H1 (cell line): ENCODE results near the gene JUN. TPM values are rescaled to one million over a fixed set of nuclear protein-coding genes. Genes with fewer than 3 reads are reported as not detected.
A peak's percentile ranks its signal among the peaks of the same experiment; 100 is the strongest.

Experiments used
- CTCF ChIA-PET: fragments of 300-600 bp; sonication (Branson Sonifier 250); formaldehyde crosslinking; loops from one replicate; lab custom pipeline; 2021; ENCODE audit not compliant: partially characterized antibody; lab: Charles Lee
- POLR2A ChIA-PET: fragments of 300-600 bp; sonication (Branson Sonifier 250); formaldehyde crosslinking; loops from one replicate; lab custom pipeline; 2021; ENCODE audit warnings: inconsistent platforms; ENCODE audit not compliant: partially characterized antibody; lab: Charles Lee
- DNase-seq, 2 experiments: peaks; one replicate each; pipeline versions ENCODE4 v3.0.0 to v3.0.0-alpha.2; 2010 to 2022; ENCODE audit warnings: low spot score in 2 of 2, low read depth in 1 of 2, mixed read lengths in 1 of 2
- FAIRE-seq: peaks from 2 replicates; lab custom pipeline; 2011; peaks lifted over from hg19 to GRCh38; lab: Jason Lieb, UNC
- H2AFZ ChIP-seq: 2 replicates; pipeline ENCODE4 v1.8.1; 2012; ENCODE audit warnings: low read length, inconsistent platforms
- H2AK5ac ChIP-seq: 2 replicates; pipeline ENCODE4 v1.6.1; 2013; ENCODE audit warnings: low read depth, low read length
- H2BK120ac ChIP-seq: replicated peaks from 2 replicates; pipeline ENCODE3; 2013; ENCODE audit warnings: low read depth, low read length, inconsistent platforms
- H2BK12ac ChIP-seq: 2 replicates; pipeline ENCODE4 v1.6.1; 2013; ENCODE audit warnings: low read depth, low read length
- H2BK15ac ChIP-seq: 2 replicates; pipeline ENCODE4 v1.6.1; 2013; ENCODE audit warnings: low read length
- H2BK20ac ChIP-seq: 2 replicates; pipeline ENCODE4 v1.6.1; 2013; ENCODE audit warnings: low read length
- H2BK5ac ChIP-seq: 2 replicates; pipeline ENCODE4 v1.6.1; 2013; ENCODE audit warnings: low read depth, low read length
- H3K14ac ChIP-seq: 2 replicates; pipeline ENCODE4 v1.6.1; 2013; ENCODE audit warnings: inconsistent platforms; ENCODE audit not compliant: insufficient read length
- H3K18ac ChIP-seq: 2 replicates; pipeline ENCODE4 v1.6.1; 2013; ENCODE audit warnings: low read length; ENCODE audit errors: extremely low read depth
- H3K23ac ChIP-seq: 2 replicates; pipeline ENCODE4 v1.6.1; 2013; ENCODE audit warnings: inconsistent platforms; ENCODE audit not compliant: insufficient read length
- H3K23me2 ChIP-seq: 2 replicates; pipeline ENCODE4 v1.6.1; 2013; ENCODE audit warnings: low read depth, low read length
- H3K27ac ChIP-seq: 2 replicates; pipeline ENCODE4 v1.6.1; 2011; ENCODE audit warnings: low read depth, low read length, inconsistent platforms
- H3K27me3 ChIP-seq, 4 experiments: replicated peaks in 1 of 4; 1 replicate in 1 of 4; 2 replicates in 3 of 4; pipeline versions ENCODE4 v1.6.1 to v1.8.1; 2011 to 2013; ENCODE audit warnings: low read length in 3 of 4, mild to moderate bottlenecking in 3 of 4, inconsistent platforms in 2 of 4, mixed read lengths in 2 of 4, moderate library complexity in 1 of 4; ENCODE audit not compliant: control insufficient read depth in 3 of 4, insufficient read depth in 3 of 4; ENCODE audit errors: extremely low read depth in 1 of 4
- H3K36me3 ChIP-seq, 4 experiments: 2 replicates each; pipeline versions ENCODE4 v1.6.1 to v1.8.1; 2011 to 2013; ENCODE audit warnings: mild to moderate bottlenecking in 4 of 4, low read length in 3 of 4, moderate library complexity in 2 of 4, control low read depth in 1 of 4, inconsistent platforms in 1 of 4; ENCODE audit not compliant: insufficient read depth in 4 of 4, control insufficient read depth in 2 of 4
- H3K4ac ChIP-seq: replicated peaks from 2 replicates; pipeline ENCODE3; 2013; ENCODE audit warnings: low read length, low read depth, mixed read lengths, inconsistent platforms; ENCODE audit not compliant: insufficient read length
- H3K4me1 ChIP-seq, 4 experiments: replicated peaks in 1 of 4; 1 replicate in 1 of 4; 2 replicates in 3 of 4; pipeline versions ENCODE4 v1.6.1 to v1.8.1; 2011 to 2013; ENCODE audit warnings: low read length in 3 of 4, inconsistent platforms in 2 of 4, mixed read lengths in 1 of 4; ENCODE audit not compliant: insufficient read depth in 4 of 4, control insufficient read depth in 3 of 4
- H3K4me2 ChIP-seq, 2 experiments: 2 replicates each; pipeline versions ENCODE4 v1.6.1 to v1.8.1; 2011 to 2013; ENCODE audit warnings: low read depth in 2 of 2, low read length in 2 of 2, control low read depth in 1 of 2, inconsistent platforms in 1 of 2, mild to moderate bottlenecking in 1 of 2; ENCODE audit not compliant: insufficient read depth in 1 of 2
- H3K4me3 ChIP-seq, 4 experiments: fragments of 200-600, 300-600 bp in 1 of 4; sonication (generic), shearing (Covaris generic), sonication (Bioruptor Twin) in 1 of 4; 2 replicates each; pipeline versions ENCODE4 v1.5.1 to v1.8.1; 2011 to 2016; ENCODE audit warnings: low read length in 4 of 4, low read depth in 3 of 4, control low read depth in 2 of 4, inconsistent platforms in 2 of 4, mild to moderate bottlenecking in 2 of 4, mixed read lengths in 1 of 4, moderate library complexity in 1 of 4; ENCODE audit not compliant: insufficient read depth in 2 of 4; ENCODE audit errors: extremely low read depth in 1 of 4
- H3K56ac ChIP-seq: replicated peaks from 2 replicates; pipeline ENCODE3; 2013; ENCODE audit warnings: low read depth, mild to moderate bottlenecking, mixed read lengths, low read length, inconsistent platforms; ENCODE audit not compliant: insufficient read length
- H3K79me1 ChIP-seq: 2 replicates; pipeline ENCODE4 v1.6.1; 2013; ENCODE audit warnings: low read depth, low read length, control low read depth
- H3K79me2 ChIP-seq, 2 experiments: 2 replicates each; pipeline versions ENCODE4 v1.6.1 to v1.8.1; 2012 to 2013; ENCODE audit warnings: low read length in 2 of 2, mild to moderate bottlenecking in 2 of 2, inconsistent platforms in 1 of 2; ENCODE audit not compliant: insufficient read depth in 2 of 2, control insufficient read depth in 1 of 2
- H3K9ac ChIP-seq, 4 experiments: replicated peaks in 1 of 4; 1 replicate in 1 of 4; 2 replicates in 3 of 4; pipeline versions ENCODE4 v1.6.1 to v1.8.1; 2011 to 2013; ENCODE audit warnings: low read depth in 3 of 4, low read length in 3 of 4, control low read depth in 2 of 4, mild to moderate bottlenecking in 2 of 4, moderate library complexity in 2 of 4, inconsistent platforms in 1 of 4; ENCODE audit errors: extremely low read depth in 1 of 4
- H3K9me3 ChIP-seq, 2 experiments: 2 replicates each; pipeline versions ENCODE4 v1.6.1 to v1.8.1; 2012 to 2013; ENCODE audit warnings: mild to moderate bottlenecking in 2 of 2, moderate library complexity in 2 of 2, control low read depth in 1 of 2, inconsistent platforms in 1 of 2, low read depth in 1 of 2, low read length in 1 of 2, mixed read lengths in 1 of 2; ENCODE audit not compliant: insufficient read depth in 2 of 2
- H4K20me1 ChIP-seq, 2 experiments: replicated peaks in 1 of 2; 2 replicates each; pipeline versions ENCODE3 to v1.8.1; 2011 to 2013; ENCODE audit warnings: inconsistent platforms in 2 of 2, low read length in 2 of 2, mild to moderate bottlenecking in 1 of 2; ENCODE audit not compliant: insufficient read depth in 2 of 2, control insufficient read depth in 1 of 2
- H4K5ac ChIP-seq: 2 replicates; pipeline ENCODE4 v1.6.1; 2013; ENCODE audit warnings: low read length, low read depth, mixed read lengths, inconsistent platforms; ENCODE audit not compliant: insufficient read length
- H4K8ac ChIP-seq: 2 replicates; pipeline ENCODE4 v1.8.0; 2013; ENCODE audit warnings: mild to moderate bottlenecking, moderate library complexity, low read length, inconsistent platforms; ENCODE audit not compliant: insufficient read depth; ENCODE audit errors: extremely low read depth
- H4K91ac ChIP-seq: replicated peaks from 2 replicates; pipeline ENCODE3; 2013; ENCODE audit warnings: low read length, mixed read lengths, inconsistent platforms; ENCODE audit not compliant: insufficient read length
- SP1 ChIP-seq: IDR thresholded peaks from 2 replicates; pipeline ENCODE4 v1.6.1; 2011; ENCODE audit warnings: low read depth, low read length
- WGBS, 2 experiments: shearing (Covaris generic) in 1 of 2; methylation state at CpG; one replicate each; pipeline versions ENCODE4 v1.1.6 to v1.1.7; 2013 to 2015; ENCODE audit warnings: low lambda C conversion rate in 2 of 2, mixed read lengths in 2 of 2, inconsistent platforms in 1 of 2, low coverage in 1 of 2, missing lambda C conversion rate in 1 of 2; ENCODE audit not compliant: insufficient replicate concordance in 2 of 2, insufficient coverage in 1 of 2, insufficient read length in 1 of 2; ENCODE audit errors: extremely low coverage in 1 of 2, missing lambda C conversion rate in 1 of 2; 5-methylcytosine and 5-hydroxymethylcytosine counted together
- polyA plus RNA-seq, 7 experiments: library from polyadenylated mRNA; depleted of rRNA in 3 of 7; stranded (reverse) in 5 of 7; unstranded in 2 of 7; fragments of >200 nt in 5 of 7; fragments of 200-250 nt in 2 of 7; gene quantifications; 1 replicate in 5 of 7; 2 replicates in 1 of 7; 4 replicates in 1 of 7; pipeline versions ENCODE4 v1.2.1 to v1.2.3, GENCODE V29; 2011 to 2013; ENCODE audit warnings: missing spikeins in 2 of 7, mixed read lengths in 2 of 7
- total RNA-seq: library from RNA; stranded (reverse); fragmentation: NEBNext Ultra II Directional; extraction: Animal tissue kit (Norgen Biotek cat#: 25700); gene quantifications from 2 replicates; pipeline ENCODE4 v1.2.1, GENCODE V29; 2021

Gene JUN
- total and polyA plus RNA-seq, 2 of the 8 experiments (the other 6 are each of a cell fraction or from before 2014, with no cell fraction given) = 4.4 to 10.9 TPM

GRCh38 chr1:58813801-58814200 is 30.0 kb upstream of the JUN start:
- peak overlapping the region in 1 of 4 experiments; percentile 66; a peak in 1 of 8 replicates for H3K4me3 ChIP-seq
- peak overlapping the region; percentile 82 to 84; a peak in 3 of 4 replicates for H3K4me2 ChIP-seq

More at GRCh38 chr1:58813801-58814200, 30.0 kb upstream of the JUN start:
- peaks cover 12% of the 10 kb centered on the region for H3K23me2 ChIP-seq
- POLR2A ChIA-PET = interaction anchor here (1.0 kb wide), 1 partner anchor 30 kb away, joined by 8 read pairs; the partner anchor contains the start of gene JUN
- no peak overlapping the region for H3K23ac ChIP-seq
- H3K9me3 ChIP-seq = no peaks in the 10 kb centered on the region
- 0 out of 2 replicates have a peak overlapping the region, but pooled peaks have one; percentile 16 for H2BK5ac ChIP-seq
- 81% methylated on average over 7 of the region's 7 CpGs; no CpG with 5 or more reads in 1 of the 2 experiments for WGBS, 2 experiments
- H4K20me1 ChIP-seq = no peaks in the 10 kb centered on the region
- H2AFZ ChIP-seq = no peak overlapping the region
- H3K56ac ChIP-seq = no peak overlapping the region
- H3K9ac ChIP-seq = no peak overlapping the region
- no peak for DNase-seq
- TF ChIP-seq SP1 = no peak
- TF ChIP-seq, all 59 proteins: peak for 0
- Histone ChIP-seq H3K4me1 (peaks cover 6 to 12% (median 6%) of the 10 kb centered on the region in 4 experiments; a peak in 5 of 7 replicates), H3K18ac (no peak overlapping the region), H3K27me3 (peaks cover 0 to 22% (median 14%) of the 10 kb centered on the region in 4 experiments; a peak in 6 of 7 replicates), H3K14ac (no peak overlapping the region), H2BK15ac (peak overlapping the region; percentile 83; the same call in 1 of the 2 replicates), H2AK5ac (no peak overlapping the region; the same call in 1 of the 2 replicates), H3K79me1 (no peaks in the 10 kb centered on the region), H3K79me2 (no peaks in the 10 kb centered on the region), H2BK12ac (peak overlapping the region; percentile 93), H4K8ac (peak overlapping the region; percentile 81; the same call in 1 of the 2 replicates), H3K27ac (no peak overlapping the region), H3K4ac (no peak overlapping the region), H4K5ac (no peak overlapping the region), H3K36me3 (no peaks in the 10 kb centered on the region), H2BK120ac (no peak overlapping the region), H2BK20ac (peak overlapping the region; percentile 53; the same call in 1 of the 2 replicates), H4K91ac (peak overlapping the region; percentile 26)
- CTCF ChIA-PET = interaction anchor here (1.1 to 1.7 kb wide), 6 partner anchors 10 to 886 kb away, joined by 3 to 5 read pairs (median 3); partner anchors contain the start of gene JUN
- FAIRE-seq = no peak
